ENCODE results near the gene NSD2.

NSD2 gene

GRCh38 chr4:1846580-1846979 lies 24.6 kb upstream of the NSD2 start:
- no peak overlapping the region for H3K4me3 ChIP-seq (ENCODE audit: low read depth, low read length)
- POLR2A ChIA-PET: no interaction called here
- CTCF ChIA-PET: interaction anchor here (1.0 to 12.8 kb wide), 6 partner anchors 9 to 64 kb away, joined by 3 to 76 read pairs (median 4); partner anchors contain the start of gene LETM1
- no peak for DNase-seq (ENCODE audit: low read depth, low spot score)
- TF ChIP-seq CTCF (IDR thresholded peaks at IDR 0.05; ENCODE audit: insufficient read depth, low read length, missing control alignments): no peak

DNA sequence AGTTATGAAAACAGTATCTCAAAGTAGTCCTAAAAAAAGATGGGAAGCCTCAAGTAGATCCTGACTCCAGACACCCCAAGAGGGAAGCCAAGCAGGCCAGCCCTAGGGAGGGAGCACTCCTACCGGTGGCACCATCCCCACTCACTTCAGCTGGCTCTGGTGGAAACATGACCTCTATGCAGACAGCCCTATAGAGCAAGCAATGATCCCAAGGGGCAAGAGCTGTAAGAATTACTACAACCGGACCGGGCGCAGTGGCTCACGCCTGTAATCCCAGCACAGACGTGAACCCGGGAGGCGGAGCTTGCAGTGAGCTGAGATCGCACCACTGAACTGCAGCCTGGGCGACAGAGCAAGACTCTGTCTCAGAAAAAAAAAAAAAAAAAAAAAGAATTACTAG lies 20.9 kb upstream of the NSD2 start:
- no peak for TF ChIP-seq CTCF (IDR thresholded peaks at IDR 0.05; ENCODE audit: insufficient read depth, low read length, missing control alignments)
- POLR2A ChIA-PET: no interaction called here
- DNase-seq (ENCODE audit: low read depth, low spot score): no peak
- H3K4me3 ChIP-seq (ENCODE audit: low read depth, low read length): no peak overlapping the region
- CTCF ChIA-PET: interaction anchor here (0.6 to 12.8 kb wide), 3 partner anchors 32 to 569 kb away, joined by 3 to 76 read pairs (median 6); no protein-coding TSS in a partner anchor

GRCh38 chr4:1851160-1851559 lies 20.0 kb upstream of the NSD2 start:
- H3K4me3 ChIP-seq (ENCODE audit: low read depth, low read length): no peak overlapping the region
- no peak for DNase-seq (ENCODE audit: low read depth, low spot score)
- ChIA-PET POLR2A (no interaction called here), CTCF (interaction anchor here (0.6 to 12.8 kb wide), 5 partner anchors 8 to 570 kb away, joined by 3 to 76 read pairs (median 4); no protein-coding TSS in a partner anchor)
- TF ChIP-seq CTCF (IDR thresholded peaks at IDR 0.05; ENCODE audit: insufficient read depth, low read length, missing control alignments): no peak

DNA sequence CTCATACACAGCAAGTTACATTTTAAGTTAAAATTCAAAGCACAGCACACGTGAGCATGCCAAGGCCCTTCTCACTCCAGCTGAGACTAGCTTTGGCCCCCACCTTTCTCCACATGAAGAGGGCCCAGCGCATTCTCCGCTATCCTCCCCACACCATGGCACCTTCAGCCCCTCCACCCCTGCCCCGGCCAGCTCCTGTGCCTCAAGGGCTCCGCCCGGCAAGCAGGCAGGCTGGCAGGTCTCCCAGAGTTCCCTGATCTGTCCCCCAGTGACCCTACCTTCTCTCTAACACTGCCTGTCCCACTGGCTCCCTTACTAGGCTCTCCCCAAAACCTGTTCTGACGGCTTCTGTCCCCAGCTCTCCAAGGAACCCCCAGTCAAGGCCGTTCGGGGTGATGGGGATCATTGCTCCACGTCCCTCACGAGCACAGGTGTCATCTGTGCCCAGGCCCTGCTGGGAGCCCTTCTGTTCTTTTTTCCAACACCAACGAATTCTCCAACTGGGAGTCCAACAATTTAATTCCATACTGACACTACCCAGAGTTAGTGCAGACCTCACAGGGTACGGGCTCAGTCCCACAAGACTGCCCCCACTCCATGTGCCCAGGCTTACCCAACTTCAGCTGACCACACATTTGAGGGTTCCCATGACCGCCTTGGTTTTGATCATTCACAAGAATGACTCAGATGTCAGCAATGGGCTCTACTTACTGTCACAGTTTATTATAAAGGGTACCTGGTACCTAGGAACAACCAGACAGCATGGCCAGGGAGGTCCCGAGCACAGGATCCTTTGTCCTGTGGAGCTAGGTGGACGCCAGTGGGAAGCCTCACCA lies 19.4 kb upstream of the NSD2 start:
- no peak overlapping the region for H3K4me3 ChIP-seq (ENCODE audit: low read depth, low read length)
- no peak for TF ChIP-seq CTCF (IDR thresholded peaks at IDR 0.05; ENCODE audit: insufficient read depth, low read length, missing control alignments)
- POLR2A ChIA-PET: no interaction called here
- CTCF ChIA-PET: interaction anchor here (0.8 to 12.8 kb wide), 4 partner anchors 9 to 59 kb away, joined by 3 to 76 read pairs (median 5); no protein-coding TSS in a partner anchor
- DNase-seq (ENCODE audit: low read depth, low spot score): no peak

DNA sequence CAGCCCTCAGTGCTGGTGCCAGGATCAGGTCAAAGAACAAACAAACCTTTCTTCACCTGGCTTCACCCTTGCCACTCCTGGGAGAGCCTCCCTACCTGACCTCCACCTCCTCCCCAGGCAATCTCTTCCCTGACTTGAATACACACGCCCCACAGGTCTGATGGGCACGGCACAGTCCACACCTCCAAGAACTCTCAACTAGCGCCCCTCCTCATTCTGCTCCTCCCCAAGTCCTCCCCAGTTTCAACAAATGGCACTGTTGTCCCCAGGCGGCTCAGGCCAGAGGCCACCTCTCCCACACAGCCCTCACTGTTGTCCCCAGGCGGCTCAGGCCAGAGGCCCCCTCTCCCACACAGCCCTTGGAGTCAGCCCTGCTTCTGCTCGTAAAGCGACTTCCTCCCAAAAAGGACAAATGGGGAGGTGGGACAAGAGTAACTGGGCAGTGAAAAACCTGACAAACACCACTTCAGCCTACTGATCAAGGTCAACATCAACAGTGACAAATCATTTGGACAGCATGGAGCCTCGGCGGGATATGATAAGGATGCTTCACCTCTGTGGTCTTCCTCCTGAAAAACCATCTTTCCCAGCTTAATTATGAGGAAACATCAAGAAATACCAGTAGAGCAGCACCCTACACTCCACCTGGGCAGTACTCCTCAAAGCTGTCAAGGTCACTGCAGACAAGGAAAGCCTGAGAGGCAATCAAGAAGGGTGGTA lies 18.1 kb upstream of the NSD2 start:
- CTCF ChIA-PET: interaction anchor here (1.7 to 12.8 kb wide), 2 partner anchors 43 to 46 kb away, joined by 3 to 76 read pairs; no protein-coding TSS in a partner anchor
- POLR2A ChIA-PET: interaction anchor here (0.5 kb wide), 1 partner anchor 26 kb away, joined by 3 read pairs; no protein-coding TSS in a partner anchor
- no peak overlapping the region for H3K4me3 ChIP-seq (ENCODE audit: low read depth, low read length)

More for the DNA sequence above, 18.1 kb upstream of the NSD2 start:
- TF ChIP-seq CTCF (IDR thresholded peaks at IDR 0.05; ENCODE audit: insufficient read depth, low read length, missing control alignments): no peak
- DNase-seq (ENCODE audit: low read depth, low spot score): no peak
